Kidney (tissue), 14 donors: ENCODE measurements around the gene SIK3. TPM values are rescaled to one million over a fixed set of nuclear protein-coding genes. Genes with fewer than 3 reads are reported as not detected.

Source experiments
- DNase-seq, 5 donors: peaks; one replicate each; pipeline ENCODE4 v3.0.0-alpha.2; 2013 to 2020
- FAIRE-seq: peaks from 2 replicates; lab custom pipeline; 2012; peaks lifted over from hg19 to GRCh38; lab: Jason Lieb, UNC
- H3K27ac ChIP-seq, 2 donors: one replicate each; pipeline ENCODE4 v1.7.0; 2013; ENCODE audit warnings: low read depth in 2 of 2, low read length in 2 of 2, inconsistent platforms in 1 of 2
- H3K27me3 ChIP-seq: one replicate; pipeline ENCODE4 v1.7.1; 2013; ENCODE audit warnings: low read length, inconsistent platforms; ENCODE audit not compliant: control insufficient read depth, insufficient read depth
- H3K36me3 ChIP-seq, 3 donors: one replicate each; pipeline versions ENCODE4 v1.7.0 to v1.7.1; 2013; ENCODE audit warnings: low read length in 3 of 3, control low read depth in 1 of 3, inconsistent platforms in 1 of 3; ENCODE audit not compliant: insufficient read depth in 3 of 3, control insufficient read depth in 2 of 3
- H3K4me1 ChIP-seq, 3 donors: one replicate each; pipeline versions ENCODE4 v1.7.0 to v1.7.1; 2013; ENCODE audit warnings: low read length in 3 of 3, inconsistent platforms in 1 of 3, low read depth in 1 of 3; ENCODE audit not compliant: control insufficient read depth in 2 of 3, insufficient read depth in 2 of 3
- H3K4me3 ChIP-seq, 3 donors: one replicate each; pipeline versions ENCODE4 v1.7.0 to v1.8.1; 2013; ENCODE audit warnings: low read length in 3 of 3, control low read depth in 1 of 3, inconsistent platforms in 1 of 3
- H3K9ac ChIP-seq, 3 donors: one replicate each; pipeline versions ENCODE4 v1.7.0 to v1.7.1; 2013; ENCODE audit warnings: low read length in 3 of 3, control low read depth in 1 of 3, inconsistent platforms in 1 of 3
- H3K9me3 ChIP-seq, 3 donors: one replicate each; pipeline versions ENCODE4 v1.7.0 to v1.7.1; 2013; ENCODE audit warnings: low read length in 3 of 3, control low read depth in 1 of 3, inconsistent platforms in 1 of 3; ENCODE audit not compliant: control insufficient read depth in 2 of 3, insufficient read depth in 1 of 3
- CTCF ChIP-seq: IDR thresholded peaks from 3 replicates; pipeline ENCODE4 v1.5.1; 2012; ENCODE audit warnings: mild to moderate bottlenecking, moderate library complexity, borderline replicate concordance; ENCODE audit not compliant: insufficient read depth; ENCODE audit errors: extremely low read depth
- intact Hi-C: fragments of 100-400 bp; cut with DNase I; formaldehyde crosslinking; loops from one replicate; pipeline ENCODE4 v1.11.1; 2022
- polyA plus RNA-seq: library from polyadenylated mRNA; stranded (reverse); fragments of 350-450 nt; fragmentation: Illumina TruSeq; extraction: RNeasy Lipid Tissue Mini Kit (QIAGEN cat#74804); gene quantifications from one replicate; pipeline ENCODE4 v1.2.3, GENCODE V29; 2014; ENCODE audit warnings: low read depth, low replicate concordance; ENCODE audit not compliant: insufficient read depth
- total RNA-seq: library from RNA; stranded (reverse); fragmentation: NEBNext Ultra II Directional; extraction: Animal tissue kit (Norgen Biotek cat#: 25700); gene quantifications from one replicate; pipeline ENCODE4 v1.2.1, GENCODE V29; 2021
- donor health status: control.
- donor health status: control.
- donor health status: control.
- donor health status: control.
- donor health status: control.
- donor health status: DM: yes; HTN: yes; CAD: no.
- donor health status: Normal renal cell carcinoma (clear cell type).

The SIK3 gene
- total and polyA plus RNA-seq, 2 donors from 2014 or later = 12.3 to 50.7 TPM

- no peak overlapping the region for H3K27ac ChIP-seq
These were observed 24.7 kb downstream of the SIK3 start for GRCh38 chr11:117073539-117073938.

GRCh38 chr11:117072517-117073461 is 25.4 kb downstream of the SIK3 start:
- DNase-seq = no peak
- intact Hi-C loops = no loop called here
- H3K4me1 ChIP-seq = peaks cover 6 to 27% (median 14%) of the 10 kb centered on the region in 3 donors
- peak; percentile 11 for FAIRE-seq
- no peak overlapping the region for H3K9ac ChIP-seq
- no peak for TF ChIP-seq CTCF
- no peaks in the 10 kb centered on the region for H3K9me3 ChIP-seq
- peak overlapping the region in 1 of 2 donors; percentile 69 for H3K27ac ChIP-seq
- H3K27me3 ChIP-seq = no peaks in the 10 kb centered on the region
- peak overlapping the region in 1 of 3 donors; percentile 19 for H3K4me3 ChIP-seq
- no peaks in the 10 kb centered on the region for H3K36me3 ChIP-seq

More at GRCh38 chr11:117073539-117073938, 24.7 kb downstream of the SIK3 start:
- FAIRE-seq (no peak), DNase-seq (no peak)
- no peaks in the 10 kb centered on the region for H3K9me3 ChIP-seq
- H3K4me1 ChIP-seq = peaks cover 6 to 27% (median 16%) of the 10 kb centered on the region in 3 donors
- no peak for TF ChIP-seq CTCF
- H3K9ac ChIP-seq = no peak overlapping the region
- intact Hi-C loops = no loop called here
- no peaks in the 10 kb centered on the region for H3K36me3 ChIP-seq
- H3K27me3 ChIP-seq = no peaks in the 10 kb centered on the region
- no peak overlapping the region for H3K4me3 ChIP-seq

GRCh38 chr11:117071344-117071787 is 26.9 kb downstream of the SIK3 start:
- peaks cover 4 to 23% (median 8%) of the 10 kb centered on the region in 3 donors for H3K4me1 ChIP-seq
- no peak overlapping the region for H3K9ac ChIP-seq
- H3K27me3 ChIP-seq = no peaks in the 10 kb centered on the region
- H3K9me3 ChIP-seq = no peaks in the 10 kb centered on the region
- no peak for TF ChIP-seq CTCF
- DNase-seq (peak in 1 of 5 donors; percentile 54), FAIRE-seq (no peak)
- intact Hi-C loops = no loop called here
- peak overlapping the region in 1 of 2 donors; percentile 10 for H3K27ac ChIP-seq
- no peak overlapping the region for H3K4me3 ChIP-seq
- no peaks in the 10 kb centered on the region for H3K36me3 ChIP-seq
